K562 (cell line): Measurements from ENCODE around the gene CRB2. TPM values are rescaled to one million over a fixed set of nuclear protein-coding genes. Genes with fewer than 3 reads are reported as not detected.

Experiments used
- BCOR ChIP-seq: fragments of 450-650 bp; IDR thresholded peaks from 2 replicates; pipeline ENCODE4 v1.6.1; 2016
- CBX8 ChIP-seq: fragments of 200-600 bp; sonication (generic); IDR thresholded peaks from 2 replicates; pipeline ENCODE4 v1.6.1; 2012; ENCODE audit warnings: borderline replicate concordance, mixed run types, low read depth, mild to moderate bottlenecking, moderate library complexity, mixed read lengths, low read length, control low read depth, inconsistent platforms; ENCODE audit not compliant: poor library complexity, severe bottlenecking; ENCODE audit errors: extremely low read depth
- MCM7 ChIP-seq, 2 experiments: fragments of 450-650 bp; IDR thresholded peaks; 2 replicates each; pipeline ENCODE4 v1.6.1; 2016 to 2018
- MTA3 ChIP-seq: fragments of 450-650 bp; formaldehyde crosslinking; IDR thresholded peaks from 2 replicates; pipeline ENCODE4 v1.6.1; 2017; ENCODE audit warnings: mild to moderate bottlenecking, borderline replicate concordance
- NFXL1 ChIP-seq: fragments of 450-650 bp; formaldehyde crosslinking; IDR thresholded peaks from 2 replicates; pipeline ENCODE4 v1.4.0; 2021; ENCODE audit warnings: mild to moderate bottlenecking
- PPARD ChIP-seq: fragments of 250-450 bp; sonication (Bioruptor Pico); IDR thresholded peaks from 2 replicates; pipeline ENCODE4 v1.8.0; 2022; ENCODE audit warnings: inconsistent platforms, mild to moderate bottlenecking, moderate library complexity
- SUPT5H ChIP-seq: fragments of 450-650 bp; IDR thresholded peaks from 2 replicates; pipeline ENCODE4 v1.6.1; 2016
- ZC3H4 ChIP-seq: sonication (generic); formaldehyde crosslinking; IDR thresholded peaks from 2 replicates; pipeline ENCODE4 v1.9.0; 2021; ENCODE audit warnings: missing genetic modification reagents, borderline replicate concordance
- ZEB2 ChIP-seq: fragments of 450-650 bp; IDR thresholded peaks from 2 replicates; pipeline ENCODE4 v1.6.1; 2016
- ZNF133 ChIP-seq: fragments of 250-450 bp; sonication (Bioruptor Pico); IDR thresholded peaks from 2 replicates; pipeline ENCODE4 v1.4.0; 2020; ENCODE audit warnings: mild to moderate bottlenecking
- ZNF212 ChIP-seq: fragments of 450-650 bp; formaldehyde crosslinking; IDR thresholded peaks from 2 replicates; pipeline ENCODE4 v1.4.0; 2020; ENCODE audit warnings: mild to moderate bottlenecking
- ZNF507 ChIP-seq: conservative IDR thresholded peaks from 2 replicates; pipeline ENCODE4 v1.6.1; 2017; ENCODE audit warnings: missing genetic modification characterization, missing compliant biosample characterization
- ZNF75A ChIP-seq: fragments of 450-650 bp; formaldehyde crosslinking; IDR thresholded peaks from 2 replicates; pipeline ENCODE4 v1.4.0; 2020; ENCODE audit warnings: mild to moderate bottlenecking
- polyA plus RNA-seq, 8 experiments: library from polyadenylated mRNA; depleted of rRNA in 4 of 8; stranded (reverse) in 5 of 8; unstranded in 3 of 8; fragments of >200 nt; fragmentation: Nextera tagmentation in 2 of 8; fragmentation: Illumina TruSeq in 1 of 8; extraction: Ambion mirVana in 2 of 8; extraction: Trizol in 1 of 8; gene quantifications; 2 replicates each; pipeline versions ENCODE4 v1.2.1 to v1.2.3, GENCODE V29; 2011 to 2014; ENCODE audit warnings: inconsistent platforms in 1 of 8, missing spikeins in 1 of 8
- total RNA-seq, 7 experiments: library from RNA; depleted of rRNA in 6 of 7; stranded (reverse); fragments of >200 nt in 6 of 7; fragmentation: Illumina TruSeq in 2 of 7; extraction: Trizol in 2 of 7; gene quantifications; 2 replicates each; pipeline versions ENCODE4 v1.2.1 to v1.2.3, GENCODE V29; 2011 to 2021; ENCODE audit warnings: low replicate concordance in 1 of 7
- TF ChIP-seq, protein P1 (sequence below): IDR thresholded peaks from 2 replicates; pipeline ENCODE4 v1.6.1; 2011; ENCODE audit warnings: borderline replicate concordance, low read depth, mild to moderate bottlenecking, moderate library complexity, low read length; ENCODE audit not compliant: insufficient read depth, poor library complexity, severe bottlenecking
- TF ChIP-seq, protein P2 (sequence below): fragments of 250-450 bp; sonication (Bioruptor Pico); IDR thresholded peaks from 2 replicates; pipeline ENCODE4 v1.5.0; 2022; ENCODE audit warnings: mild to moderate bottlenecking
- TF ChIP-seq, protein P3 (sequence below), 2 experiments: fragments of 150-350 bp in 1 of 2; IDR thresholded peaks; 2 replicates each; pipeline ENCODE4 v1.6.1; 2012 to 2016; ENCODE audit warnings: low read depth in 2 of 2, low read length in 2 of 2, mild to moderate bottlenecking in 1 of 2, moderate library complexity in 1 of 2
- TF ChIP-seq, protein P4 (sequence below): fragments of 450-650 bp; IDR thresholded peaks from 2 replicates; pipeline ENCODE4 v1.6.1; 2016; ENCODE audit warnings: mild to moderate bottlenecking

The CRB2 gene
- total and polyA plus RNA-seq, 9 of the 15 experiments (the other 6 are each of a cell fraction or from before 2014, with no cell fraction given) = 0.13 to 1.2 (median 0.25) TPM; not detected in 2

DNA sequence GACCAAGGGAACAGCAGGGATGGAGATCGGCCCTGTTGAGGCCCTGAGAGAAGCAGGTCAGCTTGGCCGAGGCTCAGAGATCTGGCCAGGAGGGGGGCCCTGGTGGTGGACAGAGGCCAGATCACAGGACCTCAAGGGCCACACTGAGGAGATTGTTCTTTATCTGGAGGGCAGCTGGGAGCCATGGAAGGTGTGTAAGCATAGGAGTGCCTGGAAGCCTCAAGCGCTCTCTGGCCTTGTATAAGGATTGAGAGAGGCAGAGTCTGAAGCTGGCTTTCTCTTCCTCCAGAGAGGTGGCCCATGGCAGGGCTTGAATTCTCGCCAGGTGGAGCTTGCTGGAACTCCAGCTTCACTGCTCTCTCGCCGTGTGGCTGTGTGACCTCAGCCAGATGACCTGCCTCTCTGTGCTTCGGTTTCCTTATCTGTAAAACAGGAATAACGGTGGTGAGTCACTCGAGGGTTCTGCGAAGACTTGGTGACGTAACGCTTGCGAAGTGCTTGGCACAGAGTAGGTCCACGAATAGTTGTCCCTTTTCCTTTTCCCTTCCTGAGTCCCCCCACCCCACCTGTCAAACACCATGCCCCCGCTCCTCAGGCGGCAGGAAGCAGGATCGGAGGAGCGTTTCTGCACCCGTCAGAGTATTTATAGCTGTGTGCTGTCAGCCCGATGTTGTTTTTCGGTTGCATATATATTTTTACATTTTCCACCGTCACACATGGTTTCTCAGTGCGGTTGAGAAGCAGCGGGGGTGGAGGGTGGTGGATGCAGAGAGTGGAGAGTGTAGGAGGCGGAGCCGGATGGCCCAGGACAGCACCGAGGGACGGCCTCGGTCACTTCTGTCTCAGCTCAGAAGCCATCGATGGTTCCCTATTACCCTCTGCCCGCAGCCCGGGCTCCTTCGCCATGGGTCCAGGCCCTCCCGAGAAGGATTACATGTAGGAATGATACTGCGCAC is 17.0 kb upstream of the CRB2 start (continued):
- TF ChIP-seq, protein P1, sequence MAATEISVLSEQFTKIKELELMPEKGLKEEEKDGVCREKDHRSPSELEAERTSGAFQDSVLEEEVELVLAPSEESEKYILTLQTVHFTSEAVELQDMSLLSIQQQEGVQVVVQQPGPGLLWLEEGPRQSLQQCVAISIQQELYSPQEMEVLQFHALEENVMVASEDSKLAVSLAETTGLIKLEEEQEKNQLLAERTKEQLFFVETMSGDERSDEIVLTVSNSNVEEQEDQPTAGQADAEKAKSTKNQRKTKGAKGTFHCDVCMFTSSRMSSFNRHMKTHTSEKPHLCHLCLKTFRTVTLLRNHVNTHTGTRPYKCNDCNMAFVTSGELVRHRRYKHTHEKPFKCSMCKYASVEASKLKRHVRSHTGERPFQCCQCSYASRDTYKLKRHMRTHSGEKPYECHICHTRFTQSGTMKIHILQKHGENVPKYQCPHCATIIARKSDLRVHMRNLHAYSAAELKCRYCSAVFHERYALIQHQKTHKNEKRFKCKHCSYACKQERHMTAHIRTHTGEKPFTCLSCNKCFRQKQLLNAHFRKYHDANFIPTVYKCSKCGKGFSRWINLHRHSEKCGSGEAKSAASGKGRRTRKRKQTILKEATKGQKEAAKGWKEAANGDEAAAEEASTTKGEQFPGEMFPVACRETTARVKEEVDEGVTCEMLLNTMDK = no peak
- TF ChIP-seq ZNF212 (no peak), PPARD (no peak), ZC3H4 (CRISPR knock-in tag) (no peak), ZNF133 (CRISPR knock-in tag) (no peak), NFXL1 (CRISPR knock-in tag) (no peak), SUPT5H (peak; percentile 56), ZNF75A (CRISPR knock-in tag) (no peak), ZEB2 (no peak), MCM7 (IDR thresholded peaks at IDR 0.05) (no peak), MTA3 (peak; percentile 58; the same call in 1 of the 2 replicates), CBX8 (no peak), ZNF507 (tag) (no peak), BCOR (peak; percentile 99)
- TF ChIP-seq, protein P2, sequence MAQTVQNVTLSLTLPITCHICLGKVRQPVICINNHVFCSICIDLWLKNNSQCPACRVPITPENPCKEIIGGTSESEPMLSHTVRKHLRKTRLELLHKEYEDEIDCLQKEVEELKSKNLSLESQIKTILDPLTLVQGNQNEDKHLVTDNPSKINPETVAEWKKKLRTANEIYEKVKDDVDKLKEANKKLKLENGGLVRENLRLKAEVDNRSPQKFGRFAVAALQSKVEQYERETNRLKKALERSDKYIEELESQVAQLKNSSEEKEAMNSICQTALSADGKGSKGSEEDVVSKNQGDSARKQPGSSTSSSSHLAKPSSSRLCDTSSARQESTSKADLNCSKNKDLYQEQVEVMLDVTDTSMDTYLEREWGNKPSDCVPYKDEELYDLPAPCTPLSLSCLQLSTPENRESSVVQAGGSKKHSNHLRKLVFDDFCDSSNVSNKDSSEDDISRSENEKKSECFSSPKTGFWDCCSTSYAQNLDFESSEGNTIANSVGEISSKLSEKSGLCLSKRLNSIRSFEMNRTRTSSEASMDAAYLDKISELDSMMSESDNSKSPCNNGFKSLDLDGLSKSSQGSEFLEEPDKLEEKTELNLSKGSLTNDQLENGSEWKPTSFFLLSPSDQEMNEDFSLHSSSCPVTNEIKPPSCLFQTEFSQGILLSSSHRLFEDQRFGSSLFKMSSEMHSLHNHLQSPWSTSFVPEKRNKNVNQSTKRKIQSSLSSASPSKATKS (CRISPR knock-in tag) = no peak
- TF ChIP-seq, protein P3, sequence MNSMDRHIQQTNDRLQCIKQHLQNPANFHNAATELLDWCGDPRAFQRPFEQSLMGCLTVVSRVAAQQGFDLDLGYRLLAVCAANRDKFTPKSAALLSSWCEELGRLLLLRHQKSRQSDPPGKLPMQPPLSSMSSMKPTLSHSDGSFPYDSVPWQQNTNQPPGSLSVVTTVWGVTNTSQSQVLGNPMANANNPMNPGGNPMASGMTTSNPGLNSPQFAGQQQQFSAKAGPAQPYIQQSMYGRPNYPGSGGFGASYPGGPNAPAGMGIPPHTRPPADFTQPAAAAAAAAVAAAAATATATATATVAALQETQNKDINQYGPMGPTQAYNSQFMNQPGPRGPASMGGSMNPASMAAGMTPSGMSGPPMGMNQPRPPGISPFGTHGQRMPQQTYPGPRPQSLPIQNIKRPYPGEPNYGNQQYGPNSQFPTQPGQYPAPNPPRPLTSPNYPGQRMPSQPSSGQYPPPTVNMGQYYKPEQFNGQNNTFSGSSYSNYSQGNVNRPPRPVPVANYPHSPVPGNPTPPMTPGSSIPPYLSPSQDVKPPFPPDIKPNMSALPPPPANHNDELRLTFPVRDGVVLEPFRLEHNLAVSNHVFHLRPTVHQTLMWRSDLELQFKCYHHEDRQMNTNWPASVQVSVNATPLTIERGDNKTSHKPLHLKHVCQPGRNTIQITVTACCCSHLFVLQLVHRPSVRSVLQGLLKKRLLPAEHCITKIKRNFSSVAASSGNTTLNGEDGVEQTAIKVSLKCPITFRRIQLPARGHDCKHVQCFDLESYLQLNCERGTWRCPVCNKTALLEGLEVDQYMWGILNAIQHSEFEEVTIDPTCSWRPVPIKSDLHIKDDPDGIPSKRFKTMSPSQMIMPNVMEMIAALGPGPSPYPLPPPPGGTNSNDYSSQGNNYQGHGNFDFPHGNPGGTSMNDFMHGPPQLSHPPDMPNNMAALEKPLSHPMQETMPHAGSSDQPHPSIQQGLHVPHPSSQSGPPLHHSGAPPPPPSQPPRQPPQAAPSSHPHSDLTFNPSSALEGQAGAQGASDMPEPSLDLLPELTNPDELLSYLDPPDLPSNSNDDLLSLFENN (IDR thresholded peaks at IDR 0.05; ENCODE audit: low read depth in 2 of 2, low read length in 2 of 2) = no peak
- TF ChIP-seq, protein P4, sequence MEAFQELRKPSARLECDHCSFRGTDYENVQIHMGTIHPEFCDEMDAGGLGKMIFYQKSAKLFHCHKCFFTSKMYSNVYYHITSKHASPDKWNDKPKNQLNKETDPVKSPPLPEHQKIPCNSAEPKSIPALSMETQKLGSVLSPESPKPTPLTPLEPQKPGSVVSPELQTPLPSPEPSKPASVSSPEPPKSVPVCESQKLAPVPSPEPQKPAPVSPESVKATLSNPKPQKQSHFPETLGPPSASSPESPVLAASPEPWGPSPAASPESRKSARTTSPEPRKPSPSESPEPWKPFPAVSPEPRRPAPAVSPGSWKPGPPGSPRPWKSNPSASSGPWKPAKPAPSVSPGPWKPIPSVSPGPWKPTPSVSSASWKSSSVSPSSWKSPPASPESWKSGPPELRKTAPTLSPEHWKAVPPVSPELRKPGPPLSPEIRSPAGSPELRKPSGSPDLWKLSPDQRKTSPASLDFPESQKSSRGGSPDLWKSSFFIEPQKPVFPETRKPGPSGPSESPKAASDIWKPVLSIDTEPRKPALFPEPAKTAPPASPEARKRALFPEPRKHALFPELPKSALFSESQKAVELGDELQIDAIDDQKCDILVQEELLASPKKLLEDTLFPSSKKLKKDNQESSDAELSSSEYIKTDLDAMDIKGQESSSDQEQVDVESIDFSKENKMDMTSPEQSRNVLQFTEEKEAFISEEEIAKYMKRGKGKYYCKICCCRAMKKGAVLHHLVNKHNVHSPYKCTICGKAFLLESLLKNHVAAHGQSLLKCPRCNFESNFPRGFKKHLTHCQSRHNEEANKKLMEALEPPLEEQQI = peak; percentile 79; the same call in 1 of the 2 replicates
